HepG2 (cell line): Measurements from ENCODE around the gene ZMIZ2. TPM values are rescaled to one million over a fixed set of nuclear protein-coding genes. Genes with fewer than 3 reads are reported as not detected.

Experiments
- ATAC-seq: fragments of 200-7000 bp; cut with Tn5 transposase; 3 replicates; pipeline ENCODE4 v1.9.1; 2020; ENCODE audit warnings: mild to moderate bottlenecking, moderate library complexity
- BruUV-seq: library from RNA; stranded (reverse); fragments of 400-500 nt; replicated peaks from 2 replicates; lab custom pipeline; 2021; lab: Mats Ljungman, UMichigan
- CTCF ChIA-PET: fragments of 300-600 bp; formaldehyde crosslinking; extraction: SDS; loops from one replicate; lab custom pipeline; 2021; ENCODE audit warnings: low total read pairs, inconsistent platforms, low intra/inter-chr PET ratio; lab: Yijun Ruan, JAX
- POLR2A ChIA-PET: fragments of 350-600 bp; sonication (Branson Sonifier 250); formaldehyde crosslinking; loops from one replicate; lab custom pipeline; 2020; ENCODE audit warnings: antibody characterized with exemption, inconsistent platforms; lab: Yijun Ruan, JAX
- DNase-seq: peaks from one replicate; pipeline ENCODE4 v3.0.0-alpha.2; 2015; ENCODE audit warnings: low spot score
- FAIRE-seq: peaks from 3 replicates; lab custom pipeline; 2011; peaks lifted over from hg19 to GRCh38; lab: Jason Lieb, UNC
- H2AFZ ChIP-seq: one replicate; pipeline ENCODE4 v1.6.1; 2011; ENCODE audit warnings: low read length, inconsistent platforms
- H3K27ac ChIP-seq: fragments of 300-600 bp; 3 replicates; pipeline ENCODE4 v1.8.0; 2011; ENCODE audit warnings: mixed run types, mild to moderate bottlenecking, mixed read lengths, low read length, inconsistent platforms; ENCODE audit not compliant: insufficient read depth; ENCODE audit errors: extremely low read length
- H3K27me3 ChIP-seq, 2 experiments: fragments of 200-600 bp in 1 of 2; 2 replicates in 1 of 2; 3 replicates in 1 of 2; pipeline versions ENCODE4 v1.6.0 to v1.8.0; 2011; ENCODE audit warnings: low read length in 2 of 2, mild to moderate bottlenecking in 2 of 2, moderate library complexity in 2 of 2, inconsistent platforms in 1 of 2; ENCODE audit not compliant: insufficient read depth in 2 of 2, control insufficient read depth in 1 of 2
- H3K36me3 ChIP-seq, 2 experiments: fragments of 200-600 bp in 1 of 2; replicated peaks in 1 of 2; 2 replicates in 1 of 2; 3 replicates in 1 of 2; pipeline versions ENCODE4 v1.5.1 to v1.8.0; 2011; ENCODE audit warnings: low read length in 2 of 2, inconsistent platforms in 1 of 2; ENCODE audit not compliant: insufficient read depth in 2 of 2, control insufficient read depth in 1 of 2
- H3K4me1 ChIP-seq: 2 replicates; pipeline ENCODE4 v1.5.1; 2012; ENCODE audit warnings: low read length, inconsistent platforms; ENCODE audit not compliant: insufficient read depth
- H3K4me2 ChIP-seq: 2 replicates; pipeline ENCODE4 v1.6.0; 2011; ENCODE audit warnings: low read depth, low read length, inconsistent platforms
- H3K4me3 ChIP-seq, 3 experiments: fragments of 200-600 bp in 1 of 3; sonication (generic), shearing (Covaris generic) in 1 of 3; replicated peaks in 1 of 3; 2 replicates each; pipeline ENCODE4 v1.5.1; 2011 to 2016; ENCODE audit warnings: low read length in 3 of 3, inconsistent platforms in 2 of 3, low read depth in 2 of 3, mild to moderate bottlenecking in 2 of 3, control low read depth in 1 of 3, mixed read lengths in 1 of 3; ENCODE audit not compliant: insufficient read depth in 1 of 3
- H3K79me2 ChIP-seq: one replicate; pipeline ENCODE4 v1.6.1; 2011; ENCODE audit warnings: low read length, inconsistent platforms; ENCODE audit not compliant: insufficient read depth
- H3K9ac ChIP-seq: 2 replicates; pipeline ENCODE4 v1.6.0; 2011; ENCODE audit warnings: mild to moderate bottlenecking, low read depth, low read length, inconsistent platforms; ENCODE audit not compliant: insufficient read depth
- H3K9me3 ChIP-seq: 2 replicates; pipeline ENCODE4 v1.5.1; 2012; ENCODE audit warnings: mild to moderate bottlenecking, low read length
- H4K20me1 ChIP-seq: 2 replicates; pipeline ENCODE4 v1.6.0; 2011; ENCODE audit warnings: inconsistent platforms, mild to moderate bottlenecking, low read length, moderate library complexity; ENCODE audit not compliant: insufficient read depth
- BORCS8-MEF2B ChIP-seq: sonication (generic); formaldehyde crosslinking; IDR thresholded peaks from 2 replicates; pipeline ENCODE4 v1.8.0; 2022; ENCODE audit warnings: mild to moderate bottlenecking, missing genetic modification reagents
- CBX5 ChIP-seq: sonication (generic); formaldehyde crosslinking; IDR thresholded peaks from 2 replicates; pipeline ENCODE4 v1.4.0; 2020; ENCODE audit warnings: missing genetic modification reagents, borderline replicate concordance
- CREM ChIP-seq, 2 experiments: sonication (generic) in 1 of 2; formaldehyde crosslinking in 1 of 2; IDR thresholded peaks; 2 replicates each; pipeline versions ENCODE4 v1.4.0 to v1.6.1; 2016 to 2020; ENCODE audit warnings: antibody characterized with exemption in 1 of 2, mild to moderate bottlenecking in 1 of 2, missing genetic modification reagents in 1 of 2
- FOXO1 ChIP-seq: sonication (generic); formaldehyde crosslinking; IDR thresholded peaks from 2 replicates; pipeline ENCODE4 v1.4.0; 2020; ENCODE audit warnings: missing genetic modification reagents
- HNRNPL ChIP-seq: fragments of 200-400 bp; formaldehyde crosslinking; IDR thresholded peaks from 2 replicates; pipeline ENCODE4 v1.6.1; 2017; ENCODE audit warnings: mild to moderate bottlenecking, low read depth, low read length
- ISX ChIP-seq: sonication (generic); formaldehyde crosslinking; conservative IDR thresholded peaks from 2 replicates; pipeline ENCODE4 v1.5.0; 2020; ENCODE audit warnings: missing genetic modification reagents
- MBNL3 ChIP-seq: fragments of 250-450 bp; sonication (Bioruptor Pico); conservative IDR thresholded peaks from 2 replicates; pipeline ENCODE4 v1.8.0; 2022; ENCODE audit warnings: mild to moderate bottlenecking, inconsistent platforms
- MXD4 ChIP-seq: IDR thresholded peaks from 2 replicates; pipeline ENCODE4 v1.6.1; 2016; ENCODE audit warnings: mild to moderate bottlenecking, missing biosample characterization, missing genetic modification reagents
- PHF5A ChIP-seq: IDR thresholded peaks from one replicate; pipeline ENCODE4 v1.6.1; 2018; ENCODE audit warnings: low read depth, missing genetic modification reagents; ENCODE audit not compliant: unreplicated experiment
- POLR2A ChIP-seq, 2 experiments: IDR thresholded peaks; 2 replicates each; pipeline ENCODE4 v1.6.1; 2011; ENCODE audit warnings: low read depth in 2 of 2, low read length in 2 of 2, mild to moderate bottlenecking in 1 of 2, moderate library complexity in 1 of 2; ENCODE audit not compliant: insufficient read depth in 1 of 2
- RFX1 ChIP-seq: fragments of 450-650 bp; IDR thresholded peaks from 2 replicates; pipeline ENCODE4 v1.6.1; 2017
- THAP7 ChIP-seq: sonication (generic); formaldehyde crosslinking; IDR thresholded peaks from 2 replicates; pipeline ENCODE4 v1.8.1; 2023; ENCODE audit warnings: mild to moderate bottlenecking, missing genetic modification reagents
- ZBTB3 ChIP-seq: sonication (generic); formaldehyde crosslinking; IDR thresholded peaks from 2 replicates; pipeline ENCODE4 v1.4.0; 2020; ENCODE audit warnings: low read depth, mild to moderate bottlenecking, moderate library complexity, missing genetic modification reagents, borderline replicate concordance
- ZNF296 ChIP-seq: sonication (generic); formaldehyde crosslinking; conservative IDR thresholded peaks from 2 replicates; pipeline ENCODE4 v1.5.0; 2020; ENCODE audit warnings: mild to moderate bottlenecking, missing genetic modification reagents
- ZNF317 ChIP-seq: sonication (generic); formaldehyde crosslinking; IDR thresholded peaks from 2 replicates; pipeline ENCODE4 v1.5.0; 2020; ENCODE audit warnings: mild to moderate bottlenecking, missing genetic modification reagents
- WGBS: methylation state at CpG from one replicate; pipeline ENCODE4 v1.1.6; 2017; ENCODE audit warnings: low lambda C conversion rate; 5-methylcytosine and 5-hydroxymethylcytosine counted together
- in situ Hi-C: cut with HindIII; loops from 2 replicates; pipeline ENCODE4 v1.10.0; 2017; ENCODE audit warnings: low pct_unique_long_range_greater_than_20kb; ENCODE audit not compliant: extremely low pct_ligation_motif_present
- intact Hi-C: fragments of 100-400 bp; cut with micrococcal nuclease; formaldehyde crosslinking; loops from one replicate; pipeline ENCODE4 v1.10.0; 2022; ENCODE audit not compliant: unreplicated experiment
- polyA plus RNA-seq, 8 experiments: library from polyadenylated mRNA; depleted of rRNA in 3 of 8; stranded (reverse) in 7 of 8; unstranded in 1 of 8; fragments of >200 nt; fragmentation: Illumina TruSeq in 4 of 8; extraction: Trizol in 4 of 8; gene quantifications; 2 replicates each; pipeline versions ENCODE4 v1.2.1 to v1.2.3, GENCODE V29; 2011 to 2016; ENCODE audit warnings: low read depth in 4 of 8, missing spikeins in 1 of 8, mixed read lengths in 1 of 8; ENCODE audit not compliant: insufficient read depth in 1 of 8
- total RNA-seq, 5 experiments: library from RNA; depleted of rRNA; stranded (reverse); fragments of >200 nt; fragmentation: Illumina TruSeq; extraction: Trizol; gene quantifications; 2 replicates each; pipeline ENCODE4 v1.2.3, GENCODE V29; 2016; ENCODE audit warnings: low read depth in 1 of 5
- TF ChIP-seq, protein P1 (sequence below): sonication (generic); formaldehyde crosslinking; IDR thresholded peaks from 2 replicates; pipeline ENCODE4 v1.8.1; 2023; ENCODE audit warnings: mild to moderate bottlenecking, missing genetic modification reagents, borderline replicate concordance
- TF ChIP-seq, protein P2 (sequence below): sonication (generic); formaldehyde crosslinking; IDR thresholded peaks from 2 replicates; pipeline ENCODE4 v1.4.0; 2020; ENCODE audit warnings: missing genetic modification reagents
- TF ChIP-seq, protein P3 (sequence below): sonication (generic); formaldehyde crosslinking; IDR thresholded peaks from 2 replicates; pipeline ENCODE4 v1.9.0; 2022; ENCODE audit warnings: low read depth, missing genetic modification reagents

Gene ZMIZ2
- total and polyA plus RNA-seq, 2 of the 13 experiments (the other 11 are each of a cell fraction or from before 2014, with no cell fraction given): 4.9 to 7.9 TPM

DNA sequence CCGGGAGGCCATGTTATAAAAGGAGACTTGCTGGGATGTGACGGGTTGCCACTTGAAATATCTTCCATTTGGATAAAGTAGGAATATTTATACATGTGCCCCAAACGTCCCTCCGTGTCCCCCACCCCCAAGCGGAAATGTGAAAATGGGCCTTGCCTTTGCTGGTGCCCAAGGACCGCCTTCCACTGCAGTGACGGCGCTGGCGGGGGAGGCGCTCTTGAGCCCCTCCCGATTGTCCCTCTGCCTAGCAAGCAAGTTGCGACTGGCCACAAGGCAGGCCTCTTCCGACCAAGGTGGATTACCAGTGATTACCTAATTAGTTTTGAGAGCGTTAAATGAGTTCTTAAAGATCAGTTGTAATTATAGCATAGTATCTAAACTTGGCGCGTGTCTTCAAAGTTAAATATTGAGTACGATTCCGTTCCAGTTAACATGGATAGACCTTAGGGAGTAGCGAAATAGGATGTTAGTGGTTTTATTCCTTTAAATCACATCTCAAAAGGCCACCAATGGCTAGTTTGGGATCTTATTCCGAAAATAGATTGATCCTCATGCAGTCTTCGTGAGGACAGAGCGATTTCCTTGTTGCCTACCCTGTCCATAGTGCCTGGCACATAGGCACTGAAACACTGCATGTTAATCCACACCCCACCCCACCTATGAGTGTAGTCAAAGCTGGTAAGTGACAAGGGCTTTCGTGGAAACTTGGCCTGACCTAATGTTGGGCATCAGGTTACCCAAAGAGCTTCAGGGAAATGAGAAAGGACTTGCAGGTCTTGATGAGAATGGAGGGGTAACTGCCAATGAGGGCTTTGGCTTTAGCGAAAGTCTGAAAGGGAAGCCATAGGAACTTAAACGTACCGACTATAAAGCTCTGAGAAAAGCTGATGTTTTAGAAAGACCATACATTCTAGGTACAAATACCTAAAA, 48.9 kb downstream of the ZMIZ2 start:
- FAIRE-seq: peak; percentile 65
- ATAC-seq: peak; percentile 68
- H4K20me1 ChIP-seq: peaks cover 47% of the 10 kb centered on the region
- no peaks in the 10 kb centered on the region; a peak in 1 of 5 replicates for H3K27me3 ChIP-seq
- CTCF ChIA-PET: interaction anchor here (1.3 kb wide), 1 partner anchor 50 kb away, joined by 7 read pairs; the partner anchor contains the start of gene H2AZ2
- DNase-seq: peak; percentile 79
- no peaks in the 10 kb centered on the region for H3K9me3 ChIP-seq
- H3K27ac ChIP-seq: peak overlapping the region; percentile 96
- BruUV-seq: TSS peak; percentile 61
- H2AFZ ChIP-seq: no peak overlapping the region
- H3K9ac ChIP-seq: peak overlapping the region; percentile 91
- H3K4me2 ChIP-seq: peak overlapping the region; percentile 98
- H3K4me1 ChIP-seq: peaks cover 37% of the 10 kb centered on the region
- H3K36me3 ChIP-seq: peaks cover 10 to 39% of the 10 kb centered on the region in 2 experiments
- peak overlapping the region; percentile 80 to 86 (median 85) for H3K4me3 ChIP-seq
- peaks cover 34% of the 10 kb centered on the region for H3K79me2 ChIP-seq
- in situ Hi-C loops: no loop called here
- under 1% methylated on average over 23 of the region's 26 CpGs for WGBS
- intact Hi-C loops: loop anchor here (1.0 to 10.0 kb wide), 4 partner anchors 14 to 1767 kb away; partner anchors contain the start of gene H2AZ2
- POLR2A ChIA-PET: interaction anchor here (1.2 to 2.4 kb wide), 4 partner anchors 13 to 68 kb away, joined by 3 to 20 read pairs (median 6); partner anchors contain the start of gene H2AZ2
- TF ChIP-seq, protein P1, sequence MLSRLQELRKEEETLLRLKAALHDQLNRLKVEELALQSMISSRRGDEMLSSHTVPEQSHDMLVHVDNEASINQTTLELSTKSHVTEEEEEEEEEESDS: 0 out of 2 replicates have a peak, but pooled peaks have one; percentile 22
- peak; percentile 46; the same call in 1 of the 2 replicates for TF ChIP-seq CBX5 (CRISPR knock-in tag)
- peak; percentile 15; the same call in 1 of the 2 replicates for TF ChIP-seq ZNF317 (CRISPR knock-in tag)
- 0 out of 2 replicates have a peak, but pooled peaks have one; percentile 74 for TF ChIP-seq THAP7 (CRISPR knock-in tag)
- TF ChIP-seq, protein P2, sequence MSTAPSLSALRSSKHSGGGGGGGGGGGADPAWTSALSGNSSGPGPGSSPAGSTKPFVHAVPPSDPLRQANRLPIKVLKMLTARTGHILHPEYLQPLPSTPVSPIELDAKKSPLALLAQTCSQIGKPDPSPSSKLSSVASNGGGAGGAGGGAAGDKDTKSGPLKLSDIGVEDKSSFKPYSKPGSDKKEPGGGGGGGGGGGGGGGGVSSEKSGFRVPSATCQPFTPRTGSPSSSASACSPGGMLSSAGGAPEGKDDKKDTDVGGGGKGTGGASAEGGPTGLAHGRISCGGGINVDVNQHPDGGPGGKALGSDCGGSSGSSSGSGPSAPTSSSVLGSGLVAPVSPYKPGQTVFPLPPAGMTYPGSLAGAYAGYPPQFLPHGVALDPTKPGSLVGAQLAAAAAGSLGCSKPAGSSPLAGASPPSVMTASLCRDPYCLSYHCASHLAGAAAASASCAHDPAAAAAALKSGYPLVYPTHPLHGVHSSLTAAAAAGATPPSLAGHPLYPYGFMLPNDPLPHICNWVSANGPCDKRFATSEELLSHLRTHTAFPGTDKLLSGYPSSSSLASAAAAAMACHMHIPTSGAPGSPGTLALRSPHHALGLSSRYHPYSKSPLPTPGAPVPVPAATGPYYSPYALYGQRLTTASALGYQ (CRISPR knock-in tag): no peak
- no peak for TF ChIP-seq FOXO1 (CRISPR knock-in tag)
- TF ChIP-seq HNRNPL: 0 out of 2 replicates have a peak, but pooled peaks have one; percentile 48
- TF ChIP-seq CREM (IDR thresholded peaks at IDR 0.05): peak; percentile 45; the same call in 1 of the 2 replicates
- TF ChIP-seq CREM (CRISPR knock-in tag; IDR thresholded peaks at IDR 0.05): no peak
- no peak for TF ChIP-seq ZBTB3 (CRISPR knock-in tag)
- TF ChIP-seq ISX (CRISPR knock-in tag): no peak
- TF ChIP-seq MXD4: no peak
- peak; percentile 39; the same call in 1 of the 2 replicates for TF ChIP-seq ZNF296
- TF ChIP-seq, protein P3, sequence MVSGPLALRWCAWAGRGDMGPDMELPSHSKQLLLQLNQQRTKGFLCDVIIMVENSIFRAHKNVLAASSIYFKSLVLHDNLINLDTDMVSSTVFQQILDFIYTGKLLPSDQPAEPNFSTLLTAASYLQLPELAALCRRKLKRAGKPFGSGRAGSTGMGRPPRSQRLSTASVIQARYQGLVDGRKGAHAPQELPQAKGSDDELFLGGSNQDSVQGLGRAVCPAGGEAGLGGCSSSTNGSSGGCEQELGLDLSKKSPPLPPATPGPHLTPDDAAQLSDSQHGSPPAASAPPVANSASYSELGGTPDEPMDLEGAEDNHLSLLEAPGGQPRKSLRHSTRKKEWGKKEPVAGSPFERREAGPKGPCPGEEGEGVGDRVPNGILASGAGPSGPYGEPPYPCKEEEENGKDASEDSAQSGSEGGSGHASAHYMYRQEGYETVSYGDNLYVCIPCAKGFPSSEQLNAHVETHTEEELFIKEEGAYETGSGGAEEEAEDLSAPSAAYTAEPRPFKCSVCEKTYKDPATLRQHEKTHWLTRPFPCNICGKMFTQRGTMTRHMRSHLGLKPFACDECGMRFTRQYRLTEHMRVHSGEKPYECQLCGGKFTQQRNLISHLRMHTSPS (CRISPR knock-in tag): no peak
- TF ChIP-seq BORCS8-MEF2B (CRISPR knock-in tag): no peak
- TF ChIP-seq MBNL3 (CRISPR knock-in tag): no peak
- peak; percentile 75 for TF ChIP-seq PHF5A
- TF ChIP-seq RFX1: no peak
- peak; percentile 15 to 89; a peak in 3 of 4 replicates for TF ChIP-seq POLR2A (IDR thresholded peaks at IDR 0.05; ENCODE audit: insufficient read depth in 1 of 2, low read depth in 2 of 2, low read length in 2 of 2)
